GM21423 (cell line): Measurements from ENCODE around the gene TRIM31.

Source experiments
- ATAC-seq: cut with Tn5 transposase; IDR thresholded peaks from one replicate; pipeline ENCODE4 v1.9.1; 2021; ENCODE audit warnings: mild to moderate bottlenecking, moderate library complexity; ENCODE audit not compliant: unreplicated experiment

TRIM31 gene

GRCh38 chr6:30087876-30088275, 25.0 kb downstream of the TRIM31 start:
- no peak for ATAC-seq

- no peak for ATAC-seq
Measured at GRCh38 chr6:30077218-30077617, 35.7 kb downstream of the TRIM31 start.

DNA sequence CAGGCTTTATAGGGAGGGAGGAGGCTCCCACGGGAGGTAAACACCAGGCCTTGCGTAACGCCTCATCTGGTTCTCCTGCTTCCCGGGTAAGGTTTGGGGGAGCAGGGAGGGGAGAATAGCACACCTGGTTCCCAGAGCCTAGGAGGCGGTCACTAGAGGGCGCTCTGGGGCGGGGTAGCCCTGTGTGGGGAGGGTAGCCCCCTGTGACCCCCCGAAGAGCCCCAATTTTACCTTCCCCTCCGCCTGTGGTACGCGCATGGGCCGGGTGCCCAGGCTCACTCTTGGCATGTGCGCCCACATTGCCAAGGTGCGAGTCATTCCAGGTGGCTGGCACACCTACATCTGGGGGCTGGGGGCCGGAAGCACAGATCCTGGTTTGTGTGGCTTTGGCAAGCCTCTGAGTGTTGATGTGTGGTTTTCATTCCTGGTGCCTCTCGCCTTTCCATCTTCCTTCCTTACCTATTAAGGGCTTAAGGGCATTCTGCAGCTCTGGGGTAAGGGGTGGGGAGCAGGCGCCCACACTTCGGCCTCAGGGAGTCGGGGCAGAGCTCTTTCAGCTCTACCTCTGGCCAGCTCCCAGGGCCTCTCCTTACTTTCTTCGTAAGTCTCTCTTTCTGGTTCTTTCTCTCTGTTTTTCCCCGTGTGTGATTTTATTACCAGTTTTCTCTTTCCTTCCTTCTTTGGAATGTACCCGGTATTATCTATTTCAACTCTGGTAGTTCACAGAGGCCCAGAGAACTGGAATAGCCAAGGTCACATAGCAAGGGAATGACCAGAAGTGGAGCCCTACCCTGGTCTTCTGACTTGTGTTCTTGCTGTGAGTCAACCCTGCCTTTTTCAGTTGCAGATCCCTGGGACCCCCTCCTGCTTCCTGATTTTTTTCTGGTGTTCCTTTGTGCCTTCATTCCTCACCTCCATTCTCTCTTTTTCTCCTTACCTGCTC, 36.8 kb downstream of the TRIM31 start:
- no peak for ATAC-seq

- no peak for ATAC-seq
Measured at GRCh38 chr6:30075094-30075789, 37.6 kb downstream of the TRIM31 start, which contains the start of gene RNF39. Gene RNF39 (minus strand): TSS chr6:30075769. CDS start chr6:30075585, 184 bp downstream.

- ATAC-seq, result no peak
Measured at GRCh38 chr6:30074331-30075093, 38.4 kb downstream of the TRIM31 start.

- no peak for ATAC-seq
Measured at GRCh38 chr6:30073489-30074235, 39.2 kb downstream of the TRIM31 start.

DNA sequence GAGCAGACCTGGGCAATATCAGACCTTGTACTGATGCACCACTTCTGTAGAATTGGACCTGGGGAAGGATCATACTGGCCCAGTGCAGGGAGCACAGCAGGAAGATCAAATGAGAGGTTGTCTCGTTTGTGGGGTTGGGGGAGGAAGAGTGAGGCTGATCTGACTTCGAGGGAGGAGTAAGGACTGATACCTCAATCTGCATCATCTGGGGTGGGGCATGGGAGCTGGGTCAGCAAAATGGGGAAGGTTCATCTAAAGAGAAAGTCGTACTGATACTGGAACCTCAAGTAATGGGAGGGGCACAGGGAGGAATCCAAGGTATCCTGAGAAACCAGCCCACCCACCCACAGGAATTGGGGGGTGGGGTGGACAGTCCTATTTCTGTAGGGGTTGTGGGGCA, 41.0 kb downstream of the TRIM31 start:
- ATAC-seq, result no peak

- ATAC-seq, result no peak
Measured at GRCh38 chr6:30071081-30071818, 41.6 kb downstream of the TRIM31 start.

- ATAC-seq, result no peak
Measured at GRCh38 chr6:30067460-30068139, 45.3 kb downstream of the TRIM31 start.

- peak; percentile 95 for ATAC-seq
Measured at GRCh38 chr6:30066577-30067459, 46.1 kb downstream of the TRIM31 start, which contains the start of gene PPP1R11. Gene PPP1R11 (plus strand): TSS chr6:30067198. CDS start chr6:30067411, 213 bp downstream.

GRCh38 chr6:30066082-30066481, 46.8 kb downstream of the TRIM31 start:
- no peak for ATAC-seq

DNA sequence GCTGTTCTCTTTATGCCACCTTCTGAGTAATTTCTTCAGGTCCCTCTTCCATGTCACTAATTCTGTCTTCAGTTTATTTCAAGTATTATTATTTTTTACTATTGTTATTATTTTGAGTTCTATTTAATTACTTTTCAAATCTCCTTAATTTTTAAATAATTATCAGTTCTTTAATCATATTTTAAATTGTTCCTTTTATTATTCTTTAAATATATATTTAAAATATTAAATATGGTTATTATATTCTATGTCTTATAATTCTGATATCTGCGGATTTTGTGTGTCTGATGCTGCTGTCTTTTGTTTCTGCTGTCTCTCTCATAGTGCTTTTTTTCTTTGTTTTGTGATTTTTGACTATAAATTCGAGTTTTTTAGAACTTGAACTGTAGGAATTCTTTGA, 49.6 kb downstream of the TRIM31 start:
- ATAC-seq, result no peak

DNA sequence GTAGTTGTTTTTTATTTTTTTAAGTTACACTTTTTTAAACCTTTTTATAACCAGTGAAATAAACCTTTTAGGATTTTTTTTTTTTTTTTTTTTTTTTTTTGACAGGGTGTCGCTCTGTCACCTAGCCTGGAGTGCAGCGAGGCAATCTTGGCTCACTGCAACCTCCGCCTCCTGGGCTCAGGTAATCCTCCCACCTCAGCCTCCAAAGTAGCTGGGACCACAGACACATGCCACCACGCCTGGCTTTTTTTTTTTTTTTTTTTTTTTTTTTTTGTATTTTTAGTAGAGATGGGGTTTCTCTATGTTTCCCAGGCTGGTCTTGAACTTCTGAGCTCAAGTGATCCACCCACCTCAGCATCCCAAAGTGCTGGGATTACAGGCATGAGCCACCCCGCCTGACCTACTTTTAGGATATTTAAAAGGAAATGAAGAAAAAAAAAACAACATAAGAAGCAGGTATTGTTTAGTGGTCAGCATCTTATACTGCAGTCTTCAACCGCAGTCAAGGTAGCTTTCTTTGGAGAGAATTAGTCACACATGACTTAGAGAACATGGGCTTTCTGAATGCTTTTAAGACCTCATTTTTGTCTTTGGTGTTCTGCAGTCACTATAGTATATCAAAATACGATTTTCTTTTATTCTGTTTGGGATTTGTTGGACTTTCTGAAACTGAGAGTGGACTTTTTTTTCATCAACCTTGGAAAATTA, 50.3 kb downstream of the TRIM31 start:
- ATAC-seq, result no peak

DNA sequence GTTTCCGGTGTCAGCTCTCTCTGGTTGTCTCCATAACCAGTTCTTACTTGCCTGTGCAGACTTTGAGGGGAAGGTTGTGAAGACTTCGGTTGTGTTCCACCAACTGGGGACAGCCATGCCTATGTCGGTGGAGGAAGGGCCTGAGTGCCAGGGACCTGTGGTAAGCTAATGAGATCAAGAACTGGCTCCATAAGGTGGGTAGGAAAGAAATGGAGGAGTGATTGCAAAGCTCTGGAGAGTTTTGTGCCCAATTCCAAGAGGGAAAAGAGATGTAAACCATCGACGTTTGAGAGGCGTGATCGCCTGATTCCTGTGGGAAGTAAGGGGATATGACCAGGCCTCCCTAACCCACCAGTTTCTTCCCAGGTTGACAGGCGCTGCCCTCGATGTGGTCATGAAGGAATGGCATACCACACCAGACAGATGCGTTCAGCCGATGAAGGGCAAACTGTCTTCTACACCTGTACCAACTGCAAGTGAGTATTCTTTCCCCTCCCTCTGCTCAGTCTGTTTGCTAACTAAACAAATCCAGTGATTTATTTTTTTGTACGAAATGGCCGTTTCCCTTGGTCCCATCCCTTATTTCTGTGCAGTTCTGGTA, 50.9 kb downstream of the TRIM31 start:
- no peak for ATAC-seq

- peak; percentile 84 for ATAC-seq
Measured at GRCh38 chr6:30061092-30061857, 51.6 kb downstream of the TRIM31 start, which contains the start of gene POLR1H. Gene POLR1H (plus strand): TSS chr6:30061265. CDS start chr6:30061525, 260 bp downstream.

DNA sequence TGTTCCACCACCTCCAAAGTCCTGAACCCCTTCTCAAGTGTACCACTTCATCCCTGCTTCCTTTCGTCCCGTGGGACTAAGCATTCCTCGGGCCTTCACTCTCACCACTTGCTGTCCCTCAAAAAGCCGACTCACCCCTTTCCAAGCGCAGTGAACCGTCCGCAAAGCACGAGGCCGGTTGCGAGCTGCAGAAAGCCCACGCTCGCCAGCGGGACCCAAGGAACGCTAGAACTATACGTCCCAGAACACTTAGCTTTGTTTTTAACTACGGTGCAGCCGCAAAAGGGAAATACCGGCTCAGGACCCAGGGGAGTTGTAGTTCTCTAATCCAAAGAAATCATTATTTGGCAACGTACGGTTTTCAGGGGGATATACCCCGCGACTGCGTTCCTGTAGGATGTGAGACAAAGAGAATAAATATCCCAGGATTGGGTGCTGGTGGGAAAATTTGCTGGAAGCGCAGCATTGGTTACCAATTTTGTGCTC, 52.2 kb downstream of the TRIM31 start:
- peak; percentile 19 for ATAC-seq
